Activated CD8-positive, alpha-beta T cell treated with anti-CD3 and anti-CD28 coated beads for 36 hours (primary cell): ENCODE measurements around the gene OR6X1. TPM values are rescaled to one million over a fixed set of nuclear protein-coding genes. Genes with fewer than 3 reads are reported as not detected.
A peak's percentile ranks its signal among the peaks of the same experiment; 100 is the strongest.

Source experiments
- ATAC-seq: fragments of 200-7000 bp; cut with Tn5 transposase; one replicate; pipeline ENCODE4 v1.10.0; 2021; ENCODE audit warnings: mild to moderate bottlenecking, moderate library complexity
- CTCF ChIA-PET: fragments of 350-600 bp; sonication (Branson Sonifier 250); formaldehyde crosslinking; loops from one replicate; lab custom pipeline; 2021; ENCODE audit warnings: antibody characterized with exemption; lab: Charles Lee
- POLR2A ChIA-PET: fragments of 350-600 bp; sonication (Branson Sonifier 250); formaldehyde crosslinking; loops from one replicate; lab custom pipeline; 2021; ENCODE audit warnings: antibody characterized with exemption; lab: Charles Lee
- DNase-seq: peaks from one replicate; pipeline ENCODE4 v3.0.0-alpha.2; 2020
- H3K27ac Mint-ChIP-seq: one replicate; pipeline ENCODE4 v1.8.0; 2021; ENCODE audit warnings: mild to moderate bottlenecking, mixed read lengths
- H3K27me3 Mint-ChIP-seq: one replicate; pipeline ENCODE4 v1.8.0; 2021; ENCODE audit warnings: mixed read lengths
- H3K36me3 Mint-ChIP-seq: one replicate; pipeline ENCODE4 v1.8.0; 2021; ENCODE audit warnings: low read depth, mixed read lengths
- H3K4me1 Mint-ChIP-seq: one replicate; pipeline ENCODE4 v1.8.0; 2021; ENCODE audit warnings: low read depth, mixed read lengths
- H3K4me3 Mint-ChIP-seq: one replicate; pipeline ENCODE4 v1.8.0; 2021; ENCODE audit warnings: mild to moderate bottlenecking, moderate library complexity, mixed read lengths
- H3K9me3 Mint-ChIP-seq: one replicate; pipeline ENCODE4 v1.8.0; 2021; ENCODE audit warnings: mixed read lengths
- CTCF ChIP-seq: fragments of 200-600 bp; IDR thresholded peaks from one replicate; pipeline ENCODE4 v1.8.0; 2022; ENCODE audit warnings: antibody characterized with exemption, mild to moderate bottlenecking
- intact Hi-C: fragments of 100-400 bp; cut with micrococcal nuclease; formaldehyde crosslinking; loops from one replicate; pipeline ENCODE4 v1.10.0; 2022
- total RNA-seq, 2 experiments: library from RNA; stranded (reverse); gene quantifications; one replicate each; pipeline ENCODE4 v1.2.3, GENCODE V29; 2021

OR6X1 gene
- total RNA-seq, 2 experiments from 2014 or later = not detected

- ChIA-PET POLR2A (no interaction called here), CTCF (interaction anchor here (0.7 to 1.0 kb wide), 3 partner anchors 27 to 221 kb away, joined by 3 to 4 read pairs (median 3); no protein-coding TSS in a partner anchor)
- DNase-seq = no peak
- Mint-ChIP-seq H3K36me3 (no peaks in the 10 kb centered on the region), H3K27ac (no peak overlapping the region), H3K27me3 (peaks cover 7% of the 10 kb centered on the region), H3K4me3 (no peak overlapping the region), H3K4me1 (peaks cover 7% of the 10 kb centered on the region), H3K9me3 (peaks cover 2% of the 10 kb centered on the region)
- no peak for TF ChIP-seq CTCF
- intact Hi-C loops = no loop called here
- ATAC-seq = no peak
Observed at GRCh38 chr11:123745764-123746451, 8.4 kb downstream of the OR6X1 start.

GRCh38 chr11:123742724-123743120 lies 11.6 kb downstream of the OR6X1 start:
- Mint-ChIP-seq H3K4me3 (peak overlapping the region; percentile 82), H3K27me3 (no peaks in the 10 kb centered on the region), H3K36me3 (peaks cover 13% of the 10 kb centered on the region), H3K9me3 (no peaks in the 10 kb centered on the region), H3K27ac (peak overlapping the region; percentile 95), H3K4me1 (peaks cover 29% of the 10 kb centered on the region)
- ChIA-PET POLR2A (interaction anchor here (0.9 kb wide), 1 partner anchor 8 kb away, joined by 3 read pairs; no protein-coding TSS in a partner anchor), CTCF (no interaction called here)
- TF ChIP-seq CTCF = no peak
- ATAC-seq = no peak
- no peak for DNase-seq
- intact Hi-C loops = no loop called here

- Mint-ChIP-seq H3K27me3 (no peaks in the 10 kb centered on the region), H3K27ac (peak overlapping the region; percentile 95)
- CTCF ChIA-PET = no interaction called here
Observed at GRCh38 chr11:123742031-123742723, 12.1 kb downstream of the OR6X1 start.

GRCh38 chr11:123741159-123742030 lies 12.9 kb downstream of the OR6X1 start, which contains the start of gene ZNF202:
Gene ZNF202 (minus strand): TSS chr11:123741660. CDS start chr11:123730888, 10,772 bp downstream.
- ChIA-PET POLR2A (interaction anchor here (0.7 to 1.0 kb wide), 2 partner anchors 8 to 75 kb away, joined by 3 read pairs; no protein-coding TSS in a partner anchor), CTCF (no interaction called here)

More at GRCh38 chr11:123742031-123742723, 12.1 kb downstream of the OR6X1 start:
- POLR2A ChIA-PET = interaction anchor here (0.9 to 1.0 kb wide), 2 partner anchors 9 kb away, joined by 3 read pairs; no protein-coding TSS in a partner anchor
- ATAC-seq (peak; percentile 12), DNase-seq (peak; percentile 8)
- intact Hi-C loops = no loop called here
- peak overlapping the region; percentile 82 for H3K4me3 Mint-ChIP-seq
- peaks cover 18% of the 10 kb centered on the region for H3K36me3 Mint-ChIP-seq
- peaks cover 29% of the 10 kb centered on the region for H3K4me1 Mint-ChIP-seq
- TF ChIP-seq CTCF = no peak
- no peaks in the 10 kb centered on the region for H3K9me3 Mint-ChIP-seq

More at GRCh38 chr11:123741159-123742030, 12.9 kb downstream of the OR6X1 start, which contains the start of gene ZNF202:
- ATAC-seq = peak; percentile 95
- Mint-ChIP-seq H3K9me3 (no peaks in the 10 kb centered on the region), H3K4me1 (peaks cover 33% of the 10 kb centered on the region), H3K36me3 (peaks cover 22% of the 10 kb centered on the region), H3K27me3 (no peaks in the 10 kb centered on the region), H3K27ac (peak within 1 kb of the TSS; percentile 95), H3K4me3 (peak within 1 kb of the TSS; percentile 82)
- intact Hi-C loops = no loop called here
- TF ChIP-seq CTCF = no peak
- peak; percentile 95 for DNase-seq
